Endothelial cell of umbilical vein (primary cell): ENCODE results near the gene RIPK4. TPM values are rescaled to one million over a fixed set of nuclear protein-coding genes. Genes with fewer than 3 reads are reported as not detected.

Experiments
- BruUV-seq: library from RNA; stranded (reverse); fragments of 400-500 nt; replicated peaks from 2 replicates; lab custom pipeline; 2021; lab: Mats Ljungman, UMichigan
- CTCF ChIA-PET: fragments of 300-600, 350-600 bp; sonication (Branson Sonifier 250); formaldehyde crosslinking; loops from one replicate; lab custom pipeline; 2021; ENCODE audit warnings: antibody characterized with exemption, inconsistent platforms; lab: Charles Lee
- POLR2A ChIA-PET: fragments of 300-600, 350-600 bp; sonication (Branson Sonifier 250); formaldehyde crosslinking; loops from one replicate; lab custom pipeline; 2021; ENCODE audit warnings: antibody characterized with exemption, inconsistent platforms; lab: Charles Lee
- DNase-seq: peaks from one replicate; pipeline ENCODE4 v3.0.0-alpha.2; 2011; ENCODE audit warnings: low read depth, low spot score
- FAIRE-seq: peaks from 2 replicates; lab custom pipeline; 2011; peaks lifted over from hg19 to GRCh38; lab: Jason Lieb, UNC
- H2AFZ ChIP-seq: 2 replicates; pipeline ENCODE4 v1.6.0; 2012; ENCODE audit warnings: low read depth, low read length, control low read depth, inconsistent platforms
- H3K27ac ChIP-seq: 2 replicates; pipeline ENCODE4 v1.5.1; 2011; ENCODE audit warnings: low read depth, mild to moderate bottlenecking, control low read depth, low read length, moderate library complexity; ENCODE audit not compliant: insufficient read depth
- H3K27me3 ChIP-seq, 2 experiments: 2 replicates each; pipeline versions ENCODE4 v1.6.0 to v1.6.1; 2011; ENCODE audit warnings: low read length in 2 of 2, mixed read lengths in 1 of 2; ENCODE audit not compliant: control insufficient read depth in 2 of 2, insufficient read depth in 2 of 2
- H3K36me3 ChIP-seq, 2 experiments: 2 replicates in 1 of 2; 3 replicates in 1 of 2; pipeline ENCODE4 v1.5.1; 2011; ENCODE audit warnings: low read length in 2 of 2, mild to moderate bottlenecking in 1 of 2, moderate library complexity in 1 of 2; ENCODE audit not compliant: control insufficient read depth in 2 of 2, insufficient read depth in 2 of 2; ENCODE audit errors: extremely low read depth in 1 of 2
- H3K4me1 ChIP-seq: 3 replicates; pipeline ENCODE4 v1.5.1; 2011; ENCODE audit warnings: mild to moderate bottlenecking, low read length; ENCODE audit not compliant: control insufficient read depth, insufficient read depth; ENCODE audit errors: extremely low read depth
- H3K4me2 ChIP-seq: 2 replicates; pipeline ENCODE4 v1.6.1; 2011; ENCODE audit warnings: low read length, control low read depth, mixed read lengths; ENCODE audit not compliant: insufficient read depth
- H3K4me3 ChIP-seq, 3 experiments: fragments of 200-600 bp in 1 of 3; sonication (generic), shearing (Covaris generic) in 1 of 3; replicated peaks in 1 of 3; 2 replicates each; pipeline ENCODE4 v1.5.1; 2011 to 2016; ENCODE audit warnings: control low read depth in 3 of 3, low read length in 3 of 3, mild to moderate bottlenecking in 2 of 3, inconsistent platforms in 1 of 3, low read depth in 1 of 3, moderate library complexity in 1 of 3; ENCODE audit not compliant: insufficient read depth in 1 of 3
- H3K79me2 ChIP-seq: 2 replicates; pipeline ENCODE4 v1.6.0; 2012; ENCODE audit warnings: low read length, inconsistent platforms; ENCODE audit not compliant: control insufficient read depth, insufficient read depth
- H3K9ac ChIP-seq: replicated peaks from 2 replicates; pipeline ENCODE3; 2011; ENCODE audit warnings: low read length, control low read depth; ENCODE audit not compliant: insufficient read depth; ENCODE audit errors: extremely low read depth
- H3K9me1 ChIP-seq: replicated peaks from 3 replicates; pipeline ENCODE4 v1.6.0; 2011; ENCODE audit warnings: mild to moderate bottlenecking, low read length; ENCODE audit not compliant: control insufficient read depth, insufficient read depth; ENCODE audit errors: extremely low read depth
- H3K9me3 ChIP-seq: replicated peaks from 2 replicates; pipeline ENCODE4 v1.5.1; 2012; ENCODE audit warnings: low read length, inconsistent platforms; ENCODE audit not compliant: control insufficient read depth, insufficient read depth
- H4K20me1 ChIP-seq: replicated peaks from 2 replicates; pipeline ENCODE3; 2011; ENCODE audit warnings: mild to moderate bottlenecking, low read length; ENCODE audit not compliant: control insufficient read depth, insufficient read depth; ENCODE audit errors: extremely low read depth
- CTCF ChIP-seq, 2 donors: IDR thresholded peaks; 1 replicate in 1 of 2; 2 replicates in 1 of 2; pipeline ENCODE4 v1.5.1; 2011; ENCODE audit warnings: low read length in 2 of 2, mild to moderate bottlenecking in 2 of 2, moderate library complexity in 2 of 2, control low read depth in 1 of 2, inconsistent platforms in 1 of 2, low read depth in 1 of 2; ENCODE audit not compliant: insufficient read depth in 1 of 2; ENCODE audit errors: extremely low read depth in 1 of 2
- EZH2 ChIP-seq: IDR thresholded peaks from 2 replicates; pipeline ENCODE4 v1.6.1; 2012; ENCODE audit warnings: borderline replicate concordance, low read depth, mild to moderate bottlenecking, moderate library complexity, low read length, inconsistent platforms; ENCODE audit not compliant: severe bottlenecking
- FOS ChIP-seq: IDR thresholded peaks from 2 replicates; pipeline ENCODE4 v1.6.1; 2011; ENCODE audit warnings: mild to moderate bottlenecking, low read length, moderate library complexity, borderline replicate concordance; ENCODE audit not compliant: insufficient read depth
- GATA2 ChIP-seq: IDR thresholded peaks from 2 replicates; pipeline ENCODE4 v1.7.0; 2011; ENCODE audit warnings: low read depth, mild to moderate bottlenecking, moderate library complexity, mixed read lengths, low read length; ENCODE audit not compliant: insufficient read length, insufficient read depth
- JUN ChIP-seq: IDR thresholded peaks from 2 replicates; pipeline ENCODE4 v1.6.1; 2011; ENCODE audit warnings: borderline replicate concordance, low read depth; ENCODE audit not compliant: insufficient read length, insufficient read depth
- MAX ChIP-seq: IDR thresholded peaks from 2 replicates; pipeline ENCODE4 v1.6.1; 2011; ENCODE audit not compliant: insufficient read depth, insufficient read length
- MYC ChIP-seq: IDR thresholded peaks from one replicate; pipeline ENCODE4 v1.6.1; 2011; ENCODE audit warnings: mild to moderate bottlenecking, low read depth, low read length
- POLR2A ChIP-seq: IDR thresholded peaks from 2 replicates; pipeline ENCODE4 v1.6.1; 2012; ENCODE audit warnings: low read depth, mild to moderate bottlenecking, control low read depth, low read length
- POLR2AphosphoS5 ChIP-seq: IDR thresholded peaks from 2 replicates; pipeline ENCODE4 v1.6.1; 2012; ENCODE audit warnings: low read depth, mild to moderate bottlenecking, control low read depth, low read length, moderate library complexity; ENCODE audit not compliant: insufficient read depth
- dilution Hi-C: fragments of 300-500 bp; cut with MboI; formaldehyde crosslinking; loops from one replicate; pipeline ENCODE4 v1.15.0; 2019; ENCODE audit warnings: low sequenced_read_pairs; ENCODE audit not compliant: extremely low pct_ligation_motif_present
- intact Hi-C: fragments of 100-400 bp; cut with micrococcal nuclease; formaldehyde crosslinking; loops from one replicate; pipeline ENCODE4 v1.10.0; 2022
- polyA plus RNA-seq, 4 experiments: library from polyadenylated mRNA; depleted of rRNA in 3 of 4; stranded (reverse) in 3 of 4; unstranded in 1 of 4; fragments of >200 nt; gene quantifications; 2 replicates each; pipeline versions ENCODE4 v1.2.1 to v1.2.3, GENCODE V29; 2011 to 2012; ENCODE audit warnings: missing spikeins in 1 of 4
- total RNA-seq: library from RNA; stranded (reverse); gene quantifications from 2 replicates; pipeline ENCODE4 v1.2.3, GENCODE V29; 2021

Gene RIPK4
- total and polyA plus RNA-seq, 2 donors (not counting 3 experiments of a cell fraction or from before 2014, with no cell fraction given): not detected

GRCh38 chr21:41800425-41801320 lies 33.8 kb upstream of the RIPK4 start:
- POLR2A ChIA-PET: no interaction called here

GRCh38 chr21:41799763-41800162 lies 32.9 kb upstream of the RIPK4 start:
- ChIA-PET CTCF (no interaction called here), POLR2A (no interaction called here)
- dilution Hi-C loops (no loop called here), intact Hi-C loops (no loop called here)
- H3K79me2 ChIP-seq: no peaks in the 10 kb centered on the region
- H4K20me1 ChIP-seq: no peaks in the 10 kb centered on the region
- no TSS peak for BruUV-seq
- no peak overlapping the region for H2AFZ ChIP-seq
- no peaks in the 10 kb centered on the region for H3K4me1 ChIP-seq
- DNase-seq: no peak
- no peaks in the 10 kb centered on the region for H3K9me3 ChIP-seq
- no peak overlapping the region for H3K27ac ChIP-seq
- no peaks in the 10 kb centered on the region for H3K27me3 ChIP-seq
- H3K9ac ChIP-seq: no peak overlapping the region
- no peak overlapping the region for H3K4me3 ChIP-seq
- no peak for TF ChIP-seq MAX
- no peak for TF ChIP-seq EZH2
- no peak for TF ChIP-seq MYC
- no peak for TF ChIP-seq POLR2AphosphoS5
- no peak for TF ChIP-seq GATA2
- no peak for TF ChIP-seq POLR2A
- TF ChIP-seq FOS: no peak
- no peak for TF ChIP-seq JUN
- no peak for TF ChIP-seq CTCF (IDR thresholded peaks at IDR 0.05; ENCODE audit: extremely low read depth in 1 of 2, insufficient read depth in 1 of 2, low read depth in 1 of 2, low read length in 2 of 2)
- H3K9me1 ChIP-seq: no peaks in the 10 kb centered on the region
- peaks cover 0 to 11% of the 10 kb centered on the region in 2 experiments for H3K36me3 ChIP-seq
- no peak overlapping the region for H3K4me2 ChIP-seq
- no peak for FAIRE-seq

More at GRCh38 chr21:41800425-41801320, 33.8 kb upstream of the RIPK4 start:
- CTCF ChIA-PET: interaction anchor here (1.8 kb wide), 1 partner anchor 16 kb away, joined by 5 read pairs; no protein-coding TSS in a partner anchor
- dilution Hi-C loops: no loop called here
- intact Hi-C loops: no loop called here
- TSS peak; percentile 20 for BruUV-seq
- DNase-seq: no peak
- H3K27me3 ChIP-seq: no peaks in the 10 kb centered on the region
- no peaks in the 10 kb centered on the region for H3K9me1 ChIP-seq
- no peak overlapping the region for H3K4me2 ChIP-seq
- H3K27ac ChIP-seq: no peak overlapping the region
- H3K36me3 ChIP-seq: peaks cover 0 to 11% of the 10 kb centered on the region in 2 experiments
- H3K9ac ChIP-seq: no peak overlapping the region
- H2AFZ ChIP-seq: no peak overlapping the region
- no peak for FAIRE-seq
- no peaks in the 10 kb centered on the region for H4K20me1 ChIP-seq
- no peaks in the 10 kb centered on the region for H3K4me1 ChIP-seq
- H3K79me2 ChIP-seq: no peaks in the 10 kb centered on the region
- TF ChIP-seq MYC: no peak
- H3K4me3 ChIP-seq: no peak overlapping the region
- no peaks in the 10 kb centered on the region for H3K9me3 ChIP-seq
